Measurements from ENCODE around the gene BEST2.
"Not testable (repeated sequence)": the region's sequence is repeated elsewhere in the genome, so short reads cannot be mapped to it uniquely, and the experiment has no call there.

BEST2 gene

DNA sequence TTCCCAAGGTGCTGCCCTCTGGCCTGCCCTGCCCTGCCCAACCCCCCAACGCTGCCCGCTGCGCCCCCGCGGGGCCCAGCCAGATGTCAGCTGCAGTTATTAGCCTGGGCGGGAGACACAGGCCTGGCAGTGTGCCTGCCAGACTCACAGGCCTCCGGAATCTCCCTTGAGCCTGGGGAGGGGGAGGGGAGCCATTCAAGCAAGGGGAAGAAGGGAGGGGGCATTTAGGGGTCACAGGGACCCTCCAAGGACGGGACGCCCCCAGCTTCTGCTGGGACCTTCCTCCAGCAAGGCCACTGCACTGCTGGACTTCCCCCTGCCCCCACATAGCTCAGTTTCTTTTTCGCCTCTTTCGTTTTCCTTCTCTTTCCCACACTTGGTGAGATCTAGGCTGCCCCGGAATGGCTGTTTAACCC, 37.1 kb downstream of the BEST2 start:
- peak; percentile 43 for DNase-seq

DNA sequence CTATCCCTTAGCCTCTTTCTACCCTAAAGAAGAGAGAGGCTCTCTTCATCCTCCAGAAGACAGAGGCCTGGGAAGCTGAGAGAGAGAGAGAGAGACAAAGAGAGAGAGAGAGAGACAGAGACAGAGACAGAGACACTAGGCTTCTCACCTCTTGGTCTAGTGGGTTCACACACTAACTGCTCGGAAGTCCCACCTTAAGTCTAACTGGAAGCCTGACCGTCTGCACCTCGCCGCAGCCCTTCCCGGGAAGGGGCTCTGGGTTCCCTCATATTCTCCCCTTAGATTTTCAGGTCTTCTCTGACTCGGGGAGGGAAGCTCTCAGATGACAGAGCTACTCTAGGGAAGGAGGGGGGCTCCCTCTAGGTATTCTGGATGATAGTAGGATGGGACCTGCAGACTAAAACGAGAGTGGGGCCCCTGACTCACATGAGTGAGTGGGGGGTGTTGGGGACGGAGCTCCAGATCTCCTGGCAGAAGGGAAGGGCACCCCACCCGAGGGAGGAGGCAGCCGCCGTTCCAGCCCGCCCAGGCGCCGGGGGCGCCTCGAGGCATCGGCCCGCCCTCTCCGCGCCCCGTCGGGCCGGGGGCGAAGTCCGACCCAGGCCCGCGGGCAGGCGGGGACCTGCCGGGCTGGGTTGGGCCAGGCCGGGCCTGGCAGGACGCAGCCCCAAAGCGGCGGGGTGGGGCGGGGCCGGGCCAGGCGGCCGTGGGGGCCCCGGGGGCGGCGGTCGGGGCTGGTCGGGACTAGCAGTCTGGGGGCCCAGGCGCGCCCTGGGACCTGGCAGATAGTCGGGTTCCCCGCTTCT, 37.7 kb downstream of the BEST2 start:
- DNase-seq: peak; percentile 49

DNA sequence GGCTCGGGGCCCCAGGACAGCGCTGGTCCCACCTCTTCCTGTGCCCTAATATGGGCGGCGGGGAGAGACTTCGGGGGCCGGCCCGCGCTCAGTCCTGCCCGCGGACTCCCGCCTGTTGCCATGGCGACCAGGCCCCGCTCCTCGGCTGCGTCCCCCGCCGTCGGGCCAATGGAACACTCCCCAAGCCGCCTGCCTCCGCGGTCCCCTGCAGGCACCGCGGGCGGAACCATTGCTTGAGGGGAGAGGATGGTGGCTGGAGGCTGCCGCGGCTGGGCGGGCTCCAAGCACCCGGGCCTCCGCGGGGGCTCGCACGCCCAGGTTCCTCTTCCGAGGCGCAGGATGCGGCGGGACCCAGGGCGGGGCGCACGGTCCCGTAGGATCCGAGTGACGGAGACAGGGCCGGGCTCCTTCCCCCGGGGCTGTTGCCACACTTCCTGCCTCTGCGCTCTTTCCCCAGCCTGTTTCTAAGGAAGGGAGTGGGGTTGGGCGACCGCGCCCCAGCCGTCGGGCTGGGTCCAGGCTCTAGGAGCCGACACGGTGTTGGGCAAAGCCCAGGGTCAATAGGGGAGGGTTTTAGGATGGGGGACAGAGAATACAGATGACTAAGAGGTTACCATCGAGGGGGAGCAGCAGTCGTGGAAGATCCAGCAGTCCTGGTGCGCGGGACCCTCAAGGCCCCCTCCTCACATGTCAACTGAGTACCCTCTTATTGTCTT, 38.5 kb downstream of the BEST2 start:
- peak; percentile 93 for DNase-seq

DNA sequence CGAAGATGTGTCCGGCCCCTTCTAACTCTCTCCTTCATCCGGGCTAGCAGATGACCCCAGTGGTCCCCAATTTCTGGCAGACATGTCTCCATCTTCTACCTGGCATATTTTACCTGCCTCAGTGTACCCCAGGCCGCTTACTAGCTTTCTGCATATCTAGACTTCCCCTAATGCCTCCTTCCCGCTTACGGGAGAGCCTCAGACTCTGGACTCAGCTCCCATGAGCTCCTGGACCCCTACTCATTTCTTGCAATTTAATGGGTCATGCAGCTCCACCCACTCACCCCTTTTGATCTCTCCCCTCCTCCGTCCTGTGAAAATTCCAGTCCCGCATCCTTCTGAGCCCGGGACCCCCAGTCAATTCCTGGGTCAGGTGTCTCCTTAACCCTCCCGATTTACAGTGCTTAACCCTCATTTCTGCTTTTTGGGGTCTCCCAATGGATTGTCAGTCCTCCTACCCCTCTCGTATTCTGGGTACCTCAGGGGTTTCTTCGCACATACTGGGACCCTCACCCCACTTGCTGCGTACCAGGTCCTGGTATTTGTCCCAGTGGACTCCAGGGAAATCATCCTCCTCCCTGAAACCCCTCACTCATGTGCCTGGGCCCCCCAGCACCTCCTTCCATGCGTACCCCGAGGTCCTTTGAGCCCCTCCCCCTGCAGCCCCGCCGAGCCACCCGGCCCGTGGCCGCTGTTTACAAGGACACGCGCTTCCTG, 39.2 kb downstream of the BEST2 start:
- no peak for DNase-seq

DNA sequence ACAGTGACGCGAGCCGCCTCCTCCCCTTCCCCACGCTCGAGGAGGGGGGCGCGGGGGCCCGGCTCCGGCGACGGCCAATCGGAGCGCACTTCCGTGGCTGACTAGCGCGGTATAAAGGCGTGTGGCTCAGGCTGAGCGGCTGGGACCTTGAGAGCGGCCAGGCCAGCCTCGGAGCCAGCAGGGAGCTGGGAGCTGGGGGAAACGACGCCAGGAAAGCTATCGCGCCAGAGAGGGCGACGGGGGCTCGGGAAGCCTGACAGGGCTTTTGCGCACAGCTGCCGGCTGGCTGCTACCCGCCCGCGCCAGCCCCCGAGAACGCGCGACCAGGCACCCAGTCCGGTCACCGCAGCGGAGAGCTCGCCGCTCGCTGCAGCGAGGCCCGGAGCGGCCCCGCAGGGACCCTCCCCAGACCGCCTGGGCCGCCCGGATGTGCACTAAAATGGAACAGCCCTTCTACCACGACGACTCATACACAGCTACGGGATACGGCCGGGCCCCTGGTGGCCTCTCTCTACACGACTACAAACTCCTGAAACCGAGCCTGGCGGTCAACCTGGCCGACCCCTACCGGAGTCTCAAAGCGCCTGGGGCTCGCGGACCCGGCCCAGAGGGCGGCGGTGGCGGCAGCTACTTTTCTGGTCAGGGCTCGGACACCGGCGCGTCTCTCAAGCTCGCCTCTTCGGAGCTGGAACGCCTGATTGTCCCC, 39.9 kb downstream of the BEST2 start, which contains the start of gene JUNB:
Gene JUNB, plus strand, starts transcription at position 142 of the 706 bp plus-strand sequence. Its CDS starts 286 bp downstream, at position 428.
- peak; percentile 93 for DNase-seq

DNA sequence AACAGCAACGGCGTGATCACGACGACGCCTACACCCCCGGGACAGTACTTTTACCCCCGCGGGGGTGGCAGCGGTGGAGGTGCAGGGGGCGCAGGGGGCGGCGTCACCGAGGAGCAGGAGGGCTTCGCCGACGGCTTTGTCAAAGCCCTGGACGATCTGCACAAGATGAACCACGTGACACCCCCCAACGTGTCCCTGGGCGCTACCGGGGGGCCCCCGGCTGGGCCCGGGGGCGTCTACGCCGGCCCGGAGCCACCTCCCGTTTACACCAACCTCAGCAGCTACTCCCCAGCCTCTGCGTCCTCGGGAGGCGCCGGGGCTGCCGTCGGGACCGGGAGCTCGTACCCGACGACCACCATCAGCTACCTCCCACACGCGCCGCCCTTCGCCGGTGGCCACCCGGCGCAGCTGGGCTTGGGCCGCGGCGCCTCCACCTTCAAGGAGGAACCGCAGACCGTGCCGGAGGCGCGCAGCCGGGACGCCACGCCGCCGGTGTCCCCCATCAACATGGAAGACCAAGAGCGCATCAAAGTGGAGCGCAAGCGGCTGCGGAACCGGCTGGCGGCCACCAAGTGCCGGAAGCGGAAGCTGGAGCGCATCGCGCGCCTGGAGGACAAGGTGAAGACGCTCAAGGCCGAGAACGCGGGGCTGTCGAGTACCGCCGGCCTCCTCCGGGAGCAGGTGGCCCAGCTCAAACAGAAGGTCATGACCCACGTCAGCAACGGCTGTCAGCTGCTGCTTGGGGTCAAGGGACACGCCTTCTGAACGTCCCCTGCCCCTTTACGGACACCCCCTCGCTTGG, 40.7 kb downstream of the BEST2 start:
- DNase-seq: peak; percentile 67

DNA sequence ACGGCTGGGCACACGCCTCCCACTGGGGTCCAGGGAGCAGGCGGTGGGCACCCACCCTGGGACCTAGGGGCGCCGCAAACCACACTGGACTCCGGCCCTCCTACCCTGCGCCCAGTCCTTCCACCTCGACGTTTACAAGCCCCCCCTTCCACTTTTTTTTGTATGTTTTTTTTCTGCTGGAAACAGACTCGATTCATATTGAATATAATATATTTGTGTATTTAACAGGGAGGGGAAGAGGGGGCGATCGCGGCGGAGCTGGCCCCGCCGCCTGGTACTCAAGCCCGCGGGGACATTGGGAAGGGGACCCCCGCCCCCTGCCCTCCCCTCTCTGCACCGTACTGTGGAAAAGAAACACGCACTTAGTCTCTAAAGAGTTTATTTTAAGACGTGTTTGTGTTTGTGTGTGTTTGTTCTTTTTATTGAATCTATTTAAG, 41.3 kb downstream of the BEST2 start:
- no peak for DNase-seq

DNA sequence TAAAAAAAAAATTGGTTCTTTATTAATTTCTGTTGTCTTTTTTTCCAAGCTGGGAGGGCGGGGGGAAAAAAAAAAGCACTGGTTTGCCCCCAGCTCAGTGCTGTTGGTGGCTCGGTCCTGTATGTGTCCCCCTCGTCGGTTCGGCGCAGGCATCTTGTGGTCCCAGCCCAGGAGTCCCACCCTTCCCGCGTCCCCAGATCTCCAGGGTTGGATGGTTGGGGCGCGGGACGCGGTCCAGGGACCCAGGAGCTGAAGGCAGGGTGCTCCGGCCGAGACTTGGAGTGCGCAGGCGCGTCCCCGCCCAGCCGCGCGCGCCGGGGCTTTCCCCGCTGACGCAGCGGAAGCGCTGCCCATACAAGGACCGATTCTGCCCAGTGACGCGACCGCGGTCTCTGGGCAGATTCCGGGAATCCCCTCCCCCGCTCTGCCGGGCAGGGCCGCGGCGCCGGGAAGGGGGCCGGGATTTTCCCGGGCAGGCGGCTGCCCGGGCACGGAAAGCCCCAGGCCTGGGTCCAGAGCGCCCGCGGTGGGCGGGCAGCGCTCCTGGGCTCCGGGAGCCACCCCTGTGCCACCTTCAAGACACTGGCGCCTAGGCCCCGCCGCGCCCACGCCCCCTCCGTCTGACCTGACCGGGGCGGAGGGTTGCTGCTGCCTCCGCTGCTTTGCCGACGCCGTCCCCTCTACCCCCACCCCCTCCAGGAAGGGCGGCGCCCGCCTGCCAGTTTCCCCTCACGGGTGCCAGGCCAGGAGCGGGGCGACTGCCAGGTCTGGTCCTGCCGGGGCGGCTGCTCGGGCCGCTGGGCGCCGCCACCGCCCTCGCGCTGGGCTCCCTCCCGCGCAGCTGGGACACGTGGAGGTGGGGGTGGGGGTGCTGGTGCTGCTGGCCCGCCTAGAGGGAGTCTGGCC, 42.0 kb downstream of the BEST2 start:
- peak; percentile 95 for DNase-seq

DNA sequence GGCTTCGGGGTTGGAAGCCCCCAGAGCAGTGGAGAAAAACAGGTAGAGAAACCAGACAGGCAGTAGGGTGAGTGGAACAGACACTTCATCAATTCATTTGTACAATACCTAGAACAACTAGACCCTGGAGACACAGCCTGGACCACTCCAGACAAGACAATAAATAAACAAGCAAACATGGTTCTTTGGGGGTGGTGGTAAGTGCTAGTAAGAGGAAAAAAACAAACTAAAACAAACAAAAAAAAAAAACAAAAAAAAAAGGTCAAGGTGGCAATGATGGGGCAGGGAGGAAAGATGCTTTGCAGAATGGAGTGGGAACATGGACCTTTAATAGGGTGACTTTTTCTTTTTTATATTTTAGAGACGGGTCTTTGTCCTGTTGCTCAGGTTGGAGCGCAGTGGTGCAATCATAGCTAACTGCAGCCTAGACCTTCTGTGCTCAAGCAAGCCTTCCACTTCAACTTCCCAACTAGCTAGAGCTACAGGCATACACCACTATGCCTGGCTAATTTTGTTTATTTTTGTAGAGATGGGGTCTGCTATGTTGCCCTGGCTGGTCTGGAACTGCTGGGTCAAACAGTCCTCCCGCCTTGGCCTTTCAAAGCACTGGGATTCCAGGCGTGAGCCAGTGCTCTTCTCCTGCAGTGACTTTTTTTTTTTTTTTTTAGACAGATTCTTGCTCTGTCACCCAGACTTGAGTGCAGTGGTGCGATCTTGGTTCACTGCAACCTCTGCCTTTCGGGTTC, 42.8 kb downstream of the BEST2 start:
- no peak for DNase-seq

DNA sequence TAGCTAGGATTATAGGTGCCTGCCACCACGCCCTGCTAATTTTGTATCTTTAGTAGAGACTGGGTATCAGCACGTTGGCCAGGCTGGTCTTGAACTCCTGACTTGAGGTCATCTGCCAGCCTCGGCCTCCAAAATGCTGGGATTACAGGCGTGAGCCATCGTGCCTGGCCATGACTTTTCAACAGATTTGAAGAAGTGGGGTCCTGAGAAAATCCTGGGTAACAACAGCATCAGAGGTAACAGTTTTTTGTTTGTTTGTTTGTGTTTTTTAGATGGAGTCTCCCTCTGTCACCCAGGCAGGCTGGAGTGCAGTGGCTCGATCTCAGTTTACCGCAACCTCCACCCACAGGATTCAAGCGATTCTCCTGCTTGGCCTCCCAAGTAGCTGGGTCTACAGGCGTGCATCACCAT, 43.4 kb downstream of the BEST2 start:
- DNase-seq: no peak

DNA sequence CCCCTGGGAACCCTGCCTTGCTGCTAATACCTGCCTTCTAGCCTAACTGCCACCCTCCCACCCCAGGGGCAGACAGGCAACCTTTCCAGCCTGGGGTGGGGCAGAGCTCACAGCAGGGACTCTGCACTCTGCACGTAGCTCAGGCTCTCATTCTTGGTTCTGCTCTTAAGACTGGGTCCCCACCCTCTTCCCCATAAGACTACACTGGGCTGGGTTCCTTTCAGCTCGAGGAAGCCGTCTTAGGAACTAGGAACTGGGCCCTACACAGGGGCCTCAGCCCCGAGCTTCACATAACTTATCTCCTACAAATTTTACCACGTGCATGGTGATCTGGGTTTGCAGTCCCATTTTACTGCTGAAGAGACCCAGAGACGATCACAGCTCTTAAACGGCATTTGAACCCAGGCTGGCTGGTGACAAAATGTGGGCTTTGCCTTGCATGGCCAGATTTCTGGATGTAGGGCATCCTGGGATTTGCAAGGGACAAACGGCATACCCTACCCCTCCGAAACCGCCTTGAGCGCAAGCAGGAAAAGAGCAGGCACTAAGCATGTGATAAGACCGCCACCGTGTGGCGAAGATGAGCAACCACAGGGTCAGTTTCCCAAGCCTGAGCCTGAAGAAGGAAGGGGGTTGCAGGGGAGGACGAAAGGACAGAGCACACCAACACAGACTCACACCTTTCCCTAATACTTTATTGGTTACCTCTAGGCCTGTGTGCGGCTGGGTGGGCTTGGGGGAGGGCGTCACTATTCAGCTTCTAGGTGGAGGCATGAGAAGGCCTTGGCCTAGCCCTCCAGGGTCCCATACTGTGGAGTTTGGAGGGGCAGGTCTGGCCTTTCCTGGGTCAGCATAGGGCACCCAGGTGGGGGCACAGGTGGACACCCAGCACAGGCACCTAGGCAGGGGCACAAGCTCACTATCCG, 44.8 kb downstream of the BEST2 start:
- peak; percentile 67 for DNase-seq

DNA sequence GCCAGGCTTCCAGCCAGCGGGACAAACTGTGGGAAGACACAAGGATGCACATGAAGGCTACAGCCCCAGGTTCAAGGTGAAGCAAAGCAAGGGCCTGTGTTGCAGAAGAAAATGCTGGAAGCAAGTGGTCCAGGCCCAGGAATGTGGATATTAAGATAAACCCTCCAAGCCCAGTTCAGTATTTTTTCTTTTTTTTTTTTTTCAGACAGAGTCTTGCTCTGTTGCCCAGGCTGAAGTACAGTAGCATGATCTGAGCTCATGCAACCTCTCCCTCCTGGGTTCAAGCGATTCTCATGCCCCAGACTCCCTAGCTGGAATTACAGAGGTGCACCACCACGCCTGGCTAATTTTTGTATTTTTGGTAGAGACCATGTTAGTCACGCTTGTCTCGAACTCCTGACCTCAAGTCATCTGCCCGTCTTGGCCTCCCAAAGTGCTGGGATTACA, 45.6 kb downstream of the BEST2 start:
- no peak for DNase-seq

DNA sequence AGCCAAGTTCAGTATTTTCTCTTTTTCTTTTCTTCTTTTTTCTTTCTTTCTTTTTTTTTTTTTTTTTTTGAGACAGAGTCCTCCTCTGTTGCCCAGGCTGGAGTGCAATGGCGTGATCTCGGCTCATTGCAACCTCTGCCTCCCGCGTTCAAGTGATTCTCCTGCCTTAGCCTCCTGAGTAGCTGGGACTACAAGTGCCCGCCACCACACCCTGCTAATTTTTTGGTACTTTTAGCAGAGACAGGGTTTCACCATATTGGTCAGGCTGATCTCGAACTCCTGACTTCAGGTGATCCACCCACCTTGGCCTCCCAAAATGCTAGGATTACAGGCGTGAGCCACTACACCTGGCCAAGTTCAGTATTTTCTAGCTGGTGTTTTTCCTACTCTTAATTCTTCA, 46.0 kb downstream of the BEST2 start:
- DNase-seq: not testable (repeated sequence)

DNA sequence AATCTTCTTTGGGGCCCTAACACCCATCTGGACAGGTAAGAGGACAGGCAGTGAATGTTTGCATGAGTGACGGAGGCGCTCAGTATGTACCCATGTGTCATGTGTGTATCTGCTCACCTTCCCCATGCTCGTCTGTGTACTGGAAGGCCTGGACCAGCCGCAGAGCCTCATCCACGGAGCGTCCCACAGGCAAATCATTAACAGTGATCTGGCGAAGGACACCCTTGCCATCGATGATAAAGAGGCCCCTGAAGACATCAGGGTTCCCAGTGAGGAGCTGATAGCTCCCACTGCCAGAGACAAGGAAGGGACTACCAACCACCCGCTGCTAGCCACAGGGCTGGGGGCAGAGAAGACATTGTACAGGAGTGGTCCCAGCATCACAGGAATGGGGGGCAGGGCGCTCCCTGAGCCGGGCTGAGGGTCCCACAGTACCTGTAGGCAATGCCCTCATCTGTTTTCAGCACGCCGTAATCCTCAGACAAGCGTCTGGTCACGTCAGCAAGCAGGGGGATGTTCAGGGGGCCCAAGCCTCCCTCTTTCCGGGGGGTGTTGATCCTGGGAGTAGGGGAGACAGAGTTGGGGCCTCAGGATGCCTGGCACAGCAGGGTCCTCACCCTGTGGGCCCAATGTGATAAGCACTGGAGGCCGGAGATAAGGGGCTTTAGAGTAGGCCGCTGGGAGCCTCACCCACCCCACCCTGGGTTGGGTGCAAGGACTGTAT, 48.3 kb downstream of the BEST2 start:
- no peak for DNase-seq

DNA sequence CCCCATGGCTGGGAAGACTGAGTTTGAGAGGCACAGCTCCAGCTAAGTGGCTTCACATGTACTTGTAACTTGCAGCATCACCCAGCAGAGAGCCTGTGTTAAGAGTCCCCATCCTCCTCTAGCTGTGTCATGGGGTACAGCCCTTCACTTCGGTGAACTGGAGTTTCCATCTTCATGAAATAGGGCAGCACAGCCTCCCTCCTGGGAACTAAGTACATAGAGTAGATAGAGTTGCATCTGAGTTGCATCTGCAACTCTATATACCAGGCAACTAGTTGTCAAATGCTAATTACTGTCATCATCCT, 48.8 kb downstream of the BEST2 start:
- no peak for DNase-seq

DNA sequence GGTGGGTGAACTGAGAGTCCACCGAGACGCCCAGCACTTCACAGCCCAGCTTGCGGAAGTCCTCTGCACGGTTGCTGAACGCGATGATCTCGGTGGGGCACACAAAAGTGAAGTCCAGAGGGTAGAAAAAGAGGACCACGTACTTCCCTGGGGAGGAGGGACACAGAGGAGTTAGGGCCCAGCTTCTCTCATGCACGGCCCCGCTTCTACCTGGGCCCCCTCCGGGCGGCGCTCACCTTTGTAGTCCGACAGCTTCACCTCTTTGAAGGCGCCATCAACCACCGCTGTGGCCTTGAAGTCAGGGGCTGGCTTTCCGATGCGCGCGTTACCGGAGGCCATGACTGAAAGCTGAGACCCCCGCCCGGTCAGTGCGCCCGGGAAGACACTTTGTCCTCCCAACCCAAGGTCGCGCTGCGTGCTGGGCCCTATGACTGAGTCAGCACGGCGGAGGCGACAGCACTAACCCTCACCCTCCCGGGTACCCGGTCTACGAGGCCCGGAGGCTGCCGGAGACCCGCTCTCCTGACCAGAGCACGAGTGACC, 49.4 kb downstream of the BEST2 start:
- DNase-seq: no peak

DNA sequence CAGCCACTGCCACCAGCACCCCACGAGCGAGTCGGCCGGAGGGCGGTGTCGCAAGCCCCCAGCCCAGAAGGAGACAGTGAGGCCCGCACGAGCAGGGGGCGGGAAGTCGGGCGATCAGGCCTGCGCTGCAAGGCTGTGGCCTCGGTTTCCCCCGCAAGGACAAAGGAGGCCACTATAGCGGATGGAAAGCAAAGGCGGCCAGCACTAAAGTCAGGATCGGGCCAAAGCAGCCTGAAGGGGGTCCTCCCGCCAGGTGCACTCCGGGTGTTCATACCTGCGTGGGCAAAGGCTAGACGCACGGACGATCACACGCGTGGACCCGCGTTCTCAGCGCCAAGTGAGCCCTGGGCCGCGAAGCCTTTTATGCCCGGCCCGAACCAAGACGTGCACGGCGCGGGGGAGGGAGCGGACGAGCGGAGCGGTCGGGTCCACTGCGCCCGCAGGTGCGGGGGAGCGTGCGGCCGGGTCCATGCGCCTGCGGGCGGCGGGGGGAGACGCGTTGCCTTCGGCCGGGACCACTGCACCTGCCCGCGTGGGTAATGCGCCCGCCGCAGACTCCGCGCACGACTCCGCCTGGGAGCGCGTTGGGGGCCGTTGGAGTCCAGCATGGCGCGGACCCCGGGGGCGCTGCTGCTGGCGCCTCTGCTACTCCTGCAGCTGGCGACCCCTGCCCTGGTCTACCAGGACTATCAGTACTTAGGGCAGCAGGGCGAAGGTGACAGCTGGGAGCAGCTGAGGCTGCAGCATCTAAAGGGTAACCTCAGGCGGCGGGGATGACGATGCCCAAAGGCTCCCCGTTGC, 50.1 kb downstream of the BEST2 start, which contains the start of the genes PRDX2 and THSD8:
Gene PRDX2, minus strand, starts transcription at position 335 of the 801 bp plus-strand sequence. CDS start 539 bp downstream, outside the sequence.
Gene THSD8, plus strand, starts transcription at position 604 of the 801 bp plus-strand sequence. Its CDS starts 3 bp downstream, at position 607.
- DNase-seq: peak; percentile 70

Data from stimulated activated naive CD4-positive, alpha-beta T cell treated with Interleukin-2 at 50 U/mL for 16 hours (primary cell).